HG02571 (cell line): Measurements from ENCODE around the gene ITPKC.

Source experiments
- ATAC-seq: cut with Tn5 transposase; IDR thresholded peaks from one replicate; pipeline ENCODE4 v1.9.1; 2021; ENCODE audit warnings: mild to moderate bottlenecking, moderate library complexity; ENCODE audit not compliant: unreplicated experiment

Gene ITPKC

GRCh38 chr19:40786060-40787037 lies 69.4 kb downstream of the ITPKC start:
- no peak for ATAC-seq
